Measurements from ENCODE around the gene HIF1AN.
"Not testable (repeated sequence)": the region's sequence is repeated elsewhere in the genome, so short reads cannot be mapped to it uniquely, and the experiment has no call there.

The HIF1AN gene

DNA sequence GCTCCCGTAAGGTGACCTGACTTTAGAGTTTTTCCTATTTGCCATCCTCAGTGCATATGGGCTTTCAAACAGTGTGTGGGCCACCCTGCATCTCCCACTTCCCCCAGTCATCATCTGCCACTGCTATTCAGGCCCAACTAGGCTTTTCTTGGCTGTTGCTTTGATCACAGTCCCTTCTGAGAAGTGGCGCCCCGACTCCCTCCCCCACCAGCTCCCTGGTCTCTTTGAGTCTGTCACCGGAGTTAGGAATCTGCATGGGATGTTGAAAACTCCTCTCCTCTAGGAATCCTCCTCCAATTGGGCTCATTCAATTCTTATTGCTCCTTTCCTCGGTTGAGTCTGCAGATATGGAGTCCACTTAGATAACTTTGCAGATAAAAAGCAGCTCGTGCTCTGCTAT, 32.1 kb downstream of the HIF1AN start:
- no peak for DNase-seq

- no peak for DNase-seq
These were observed 33.2 kb downstream of the HIF1AN start for GRCh38 chr10:100568912-100569311.

GRCh38 chr10:100569687-100570481, 34.1 kb downstream of the HIF1AN start:
- DNase-seq = no peak

- no peak for DNase-seq
These were observed 34.8 kb downstream of the HIF1AN start for GRCh38 chr10:100570506-100570905.

DNA sequence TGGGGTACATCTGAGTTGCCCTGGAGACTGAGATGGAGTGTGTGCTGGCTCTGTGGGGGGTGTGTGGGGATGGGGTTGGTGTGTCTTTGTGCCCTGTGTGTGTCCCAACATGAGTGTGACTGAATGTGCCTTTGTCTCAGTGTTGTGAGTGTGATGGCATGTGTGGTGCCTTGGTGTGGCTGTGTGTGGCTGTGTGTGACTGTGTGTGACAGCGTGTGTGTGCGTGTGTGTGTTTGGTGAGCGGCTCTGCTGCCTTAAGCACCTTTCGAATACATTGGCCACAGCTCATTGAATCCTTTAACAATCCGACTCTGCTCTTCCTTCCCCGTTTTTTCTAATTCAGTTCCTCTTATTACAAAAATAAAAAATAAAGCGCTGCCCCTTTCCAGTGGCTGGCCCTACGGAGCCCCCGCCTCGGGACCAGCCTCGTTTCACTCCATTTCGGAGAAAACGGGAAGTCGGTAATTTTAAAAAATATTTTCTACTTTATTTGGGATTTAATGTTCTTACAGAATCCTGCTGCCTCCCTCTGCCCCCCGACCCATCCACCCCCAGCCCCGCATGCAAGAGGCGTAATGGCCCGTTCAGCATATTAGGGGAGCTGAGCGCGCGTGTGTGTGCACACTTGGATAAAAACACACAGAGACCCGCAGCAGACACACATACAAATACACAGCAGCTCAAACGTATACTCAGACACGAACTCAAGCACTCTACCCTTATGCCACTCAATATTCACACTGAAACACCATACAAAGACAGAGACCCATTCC, 35.5 kb downstream of the HIF1AN start:
- DNase-seq = no peak

GRCh38 chr10:100575146-100575545, 39.4 kb downstream of the HIF1AN start:
- not testable (repeated sequence) for DNase-seq

- DNase-seq = no peak
These were observed 40.0 kb downstream of the HIF1AN start for GRCh38 chr10:100575585-100576281.

GRCh38 chr10:100576282-100576635, 40.5 kb downstream of the HIF1AN start:
- no peak for DNase-seq

GRCh38 chr10:100579261-100580090, 43.7 kb downstream of the HIF1AN start:
- DNase-seq = no peak

DNA sequence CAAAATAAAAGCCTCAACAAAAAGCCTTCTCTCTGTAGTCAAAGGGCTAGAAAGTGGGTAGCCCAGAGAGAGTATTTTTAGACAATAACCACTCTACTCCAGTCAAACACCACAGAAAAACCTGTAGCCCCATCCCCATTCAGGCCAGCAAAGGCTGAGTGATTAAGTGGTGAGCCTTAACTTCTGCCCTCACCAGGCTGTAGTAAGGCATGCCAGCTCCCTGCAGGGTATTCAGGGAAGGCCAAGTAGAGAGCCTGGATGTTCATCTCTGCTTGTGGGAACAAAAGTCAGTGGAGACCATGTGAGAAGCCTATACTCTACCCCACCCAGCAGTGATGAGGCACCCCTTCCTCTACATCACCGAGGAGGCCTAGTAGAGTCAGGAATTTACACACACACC, 51.2 kb downstream of the HIF1AN start:
- DNase-seq = no peak

- no peak for DNase-seq
These were observed 62.4 kb downstream of the HIF1AN start for GRCh38 chr10:100598166-100598565.

DNA sequence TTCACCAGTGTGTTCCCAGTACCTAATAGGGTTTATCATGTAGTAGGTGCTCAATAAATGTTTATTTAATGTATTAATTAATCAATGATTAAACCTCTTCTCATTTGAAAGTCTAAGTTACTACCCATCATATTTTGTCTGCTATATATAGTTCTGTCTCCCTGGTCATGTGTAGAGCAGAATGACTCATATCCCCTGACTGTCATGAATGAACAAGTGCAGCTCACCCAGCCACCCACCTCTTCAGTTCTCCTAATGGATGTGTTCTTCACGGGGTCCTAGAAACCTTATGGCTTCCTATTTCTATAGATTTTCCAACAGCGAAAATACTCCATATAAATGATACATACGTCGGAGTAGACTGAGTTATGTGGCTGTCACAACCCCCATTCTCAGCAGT, 64.5 kb downstream of the HIF1AN start:
- DNase-seq = no peak

- no peak for DNase-seq
These were observed 71.7 kb downstream of the HIF1AN start for GRCh38 chr10:100607439-100607838.
